MM.1S (cell line): ENCODE measurements around the gene RAB9A.
"Not testable (repeated sequence)": the region's sequence is repeated elsewhere in the genome, so short reads cannot be mapped to it uniquely, and the experiment has no call there.

Experiments
- EZH2 ChIP-seq: fragments of 300-600 bp; sonication (generic); optimal IDR thresholded peaks from 2 replicates; pipeline ENCODE3; 2017; ENCODE audit warnings: low read depth, mild to moderate bottlenecking, antibody characterized with exemption, low read length, mixed read lengths
- EZH2phosphoT487 ChIP-seq: fragments of 300-600 bp; sonication (generic); IDR thresholded peaks from 2 replicates; pipeline ENCODE4 v1.6.1; 2018; ENCODE audit warnings: antibody characterized with exemption, low read length
- TF ChIP-seq, protein P1 (sequence below): fragments of 300-600 bp; sonication (generic); IDR thresholded peaks from 2 replicates; pipeline ENCODE4 v1.5.1; 2016; ENCODE audit warnings: antibody characterized with exemption, low read length, mixed read lengths

DNA sequence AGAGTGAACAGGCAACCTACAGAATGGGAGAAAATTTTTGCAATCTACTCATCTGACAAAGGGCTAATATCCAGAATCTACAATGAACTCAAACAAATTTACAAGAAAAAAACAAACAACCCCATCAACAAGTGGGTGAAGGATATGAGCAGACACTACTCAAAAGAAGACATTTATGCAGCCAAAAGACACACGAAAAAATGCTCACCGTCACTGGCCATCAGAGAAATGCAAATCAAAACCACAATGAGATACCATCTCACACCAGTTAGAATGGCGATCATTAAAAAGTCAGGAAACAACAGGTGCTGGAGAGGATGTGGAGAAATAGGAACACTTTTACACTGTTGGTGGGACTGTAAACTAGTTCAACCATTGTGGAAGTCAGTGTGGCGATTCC lies 47.2 kb upstream of the RAB9A start:
- TF ChIP-seq, protein P1, sequence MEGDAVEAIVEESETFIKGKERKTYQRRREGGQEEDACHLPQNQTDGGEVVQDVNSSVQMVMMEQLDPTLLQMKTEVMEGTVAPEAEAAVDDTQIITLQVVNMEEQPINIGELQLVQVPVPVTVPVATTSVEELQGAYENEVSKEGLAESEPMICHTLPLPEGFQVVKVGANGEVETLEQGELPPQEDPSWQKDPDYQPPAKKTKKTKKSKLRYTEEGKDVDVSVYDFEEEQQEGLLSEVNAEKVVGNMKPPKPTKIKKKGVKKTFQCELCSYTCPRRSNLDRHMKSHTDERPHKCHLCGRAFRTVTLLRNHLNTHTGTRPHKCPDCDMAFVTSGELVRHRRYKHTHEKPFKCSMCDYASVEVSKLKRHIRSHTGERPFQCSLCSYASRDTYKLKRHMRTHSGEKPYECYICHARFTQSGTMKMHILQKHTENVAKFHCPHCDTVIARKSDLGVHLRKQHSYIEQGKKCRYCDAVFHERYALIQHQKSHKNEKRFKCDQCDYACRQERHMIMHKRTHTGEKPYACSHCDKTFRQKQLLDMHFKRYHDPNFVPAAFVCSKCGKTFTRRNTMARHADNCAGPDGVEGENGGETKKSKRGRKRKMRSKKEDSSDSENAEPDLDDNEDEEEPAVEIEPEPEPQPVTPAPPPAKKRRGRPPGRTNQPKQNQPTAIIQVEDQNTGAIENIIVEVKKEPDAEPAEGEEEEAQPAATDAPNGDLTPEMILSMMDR: not testable (repeated sequence)
- not testable (repeated sequence) for TF ChIP-seq EZH2, EZH2phosphoT487
